ENCODE measurements around the gene RBMS3. TPM values are rescaled to one million over a fixed set of nuclear protein-coding genes. Genes with fewer than 3 reads are reported as not detected.

RBMS3 gene
- total and polyA plus RNA-seq, 2 of the 8 experiments (the other 6 are each of a cell fraction or from before 2014, with no cell fraction given), result 3.7 to 6.9 TPM

DNA sequence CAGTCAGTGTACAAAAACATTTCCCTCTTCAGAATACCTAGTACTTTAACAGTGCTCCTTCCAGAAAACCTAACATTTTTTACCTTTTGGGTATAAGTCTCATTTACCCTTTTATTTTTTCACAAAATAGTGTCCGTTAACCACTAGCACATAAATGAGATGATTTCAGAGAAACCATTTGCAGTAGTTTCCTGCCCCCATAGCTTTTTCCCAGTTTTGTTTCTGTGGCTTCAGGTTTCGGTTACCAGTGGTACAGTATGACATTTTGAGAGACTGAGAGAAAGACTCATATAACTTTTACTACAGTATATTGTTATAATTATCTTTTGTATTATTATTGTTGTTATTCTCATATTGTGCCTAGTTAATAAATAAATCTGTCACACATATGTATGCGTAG, 6.2 kb upstream of the RBMS3 start:
- Histone ChIP-seq H2AFZ (ENCODE audit: low read length) (no peak overlapping the region), H3K18ac (ENCODE audit: extremely low read depth, low read length) (no peak overlapping the region), H3K9ac (replicated peaks in 1 of 4; ENCODE audit: extremely low read depth in 1 of 4, low read depth in 3 of 4, low read length in 3 of 4) (no peak overlapping the region), H3K14ac (ENCODE audit: insufficient read length) (no peak overlapping the region), H3K4me3 (ENCODE audit: extremely low read depth in 1 of 4, insufficient read depth in 2 of 4, low read depth in 3 of 4, low read length in 4 of 4) (no peak overlapping the region), H2BK15ac (ENCODE audit: low read length) (no peak overlapping the region), H3K79me2 (ENCODE audit: control insufficient read depth in 1 of 2, insufficient read depth in 2 of 2, low read length in 2 of 2) (no peaks in the 10 kb centered on the region), H3K56ac (replicated peaks; ENCODE audit: insufficient read length, low read depth, low read length) (no peak overlapping the region), H3K23ac (ENCODE audit: insufficient read length) (no peak overlapping the region), H2AK5ac (ENCODE audit: low read depth, low read length) (no peak overlapping the region), H4K8ac (ENCODE audit: extremely low read depth, insufficient read depth, low read length) (no peak overlapping the region), H3K27me3 (replicated peaks in 1 of 4; ENCODE audit: control insufficient read depth in 3 of 4, extremely low read depth in 1 of 4, insufficient read depth in 3 of 4, low read length in 3 of 4) (no peaks in the 10 kb centered on the region), H3K9me3 (ENCODE audit: insufficient read depth in 2 of 2, low read depth in 1 of 2, low read length in 1 of 2) (no peaks in the 10 kb centered on the region), H3K27ac (ENCODE audit: low read depth, low read length) (no peak overlapping the region), H3K4ac (replicated peaks; ENCODE audit: insufficient read length, low read depth, low read length) (no peak overlapping the region), H2BK20ac (ENCODE audit: low read length) (no peak overlapping the region), H2BK120ac (replicated peaks; ENCODE audit: low read depth, low read length) (no peak overlapping the region), H3K4me1 (replicated peaks in 1 of 4; ENCODE audit: control insufficient read depth in 3 of 4, insufficient read depth in 4 of 4, low read length in 3 of 4) (peaks cover 0 to 3% (median 2%) of the 10 kb centered on the region in 4 experiments; a peak in 2 of 7 replicates), H2BK5ac (ENCODE audit: low read depth, low read length) (no peak overlapping the region), H3K23me2 (ENCODE audit: low read depth, low read length) (no peaks in the 10 kb centered on the region), H3K36me3 (ENCODE audit: control insufficient read depth in 2 of 4, insufficient read depth in 4 of 4, low read length in 3 of 4) (no peaks in the 10 kb centered on the region), H2BK12ac (ENCODE audit: low read depth, low read length) (no peak overlapping the region), H3K79me1 (ENCODE audit: low read depth, low read length) (no peaks in the 10 kb centered on the region), H4K91ac (replicated peaks; ENCODE audit: insufficient read length, low read length) (no peak overlapping the region), H3K4me2 (ENCODE audit: insufficient read depth in 1 of 2, low read depth in 2 of 2, low read length in 2 of 2) (no peak overlapping the region), H4K20me1 (replicated peaks in 1 of 2; ENCODE audit: control insufficient read depth in 1 of 2, insufficient read depth in 2 of 2, low read length in 2 of 2) (no peaks in the 10 kb centered on the region), H4K5ac (ENCODE audit: insufficient read length, low read depth, low read length) (no peak overlapping the region)
- WGBS, 2 experiments (ENCODE audit: extremely low coverage in 1 of 2, insufficient coverage in 1 of 2, insufficient read length in 1 of 2, insufficient replicate concordance in 2 of 2, low coverage in 1 of 2, low lambda C conversion rate in 2 of 2, missing lambda C conversion rate in 1 of 2), result 87% methylated on average over 3 of the region's 3 CpGs; no CpG with 5 or more reads in 1 of the 2 experiments
- FAIRE-seq (no peak), DNase-seq (ENCODE audit: low read depth in 1 of 2, low spot score in 2 of 2) (no peak)
- ChIA-PET CTCF (ENCODE audit: partially characterized antibody) (no interaction called here), POLR2A (ENCODE audit: partially characterized antibody) (no interaction called here)
- no peak for TF ChIP-seq CHD1 (IDR thresholded peaks at IDR 0.05; ENCODE audit: low read depth, low read length)
- TF ChIP-seq TBP (IDR thresholded peaks at IDR 0.05; ENCODE audit: low read depth, low read length), result no peak
- TF ChIP-seq NRF1 (IDR thresholded peaks at IDR 0.05; ENCODE audit: low read depth, low read length), result no peak
- no peak for TF ChIP-seq TAF7 (optimal IDR thresholded peaks at IDR 0.05; ENCODE audit: borderline replicate concordance, low read depth, low read length)
- TF ChIP-seq, protein P1, sequence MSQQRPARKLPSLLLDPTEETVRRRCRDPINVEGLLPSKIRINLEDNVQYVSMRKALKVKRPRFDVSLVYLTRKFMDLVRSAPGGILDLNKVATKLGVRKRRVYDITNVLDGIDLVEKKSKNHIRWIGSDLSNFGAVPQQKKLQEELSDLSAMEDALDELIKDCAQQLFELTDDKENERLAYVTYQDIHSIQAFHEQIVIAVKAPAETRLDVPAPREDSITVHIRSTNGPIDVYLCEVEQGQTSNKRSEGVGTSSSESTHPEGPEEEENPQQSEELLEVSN (IDR thresholded peaks at IDR 0.05), result no peak
- TF ChIP-seq KDM5A (IDR thresholded peaks at IDR 0.05; ENCODE audit: low read length), result no peak
- TF ChIP-seq EP300 (IDR thresholded peaks at IDR 0.05; ENCODE audit: borderline replicate concordance in 1 of 2, low read depth in 2 of 2, low read length in 2 of 2), result no peak
- TF ChIP-seq BACH1 (IDR thresholded peaks at IDR 0.05; ENCODE audit: low read length), result no peak
- no peak for TF ChIP-seq POLR2A (IDR thresholded peaks at IDR 0.05; ENCODE audit: control extremely low read depth in 1 of 2, low read depth in 2 of 2, low read length in 2 of 2)
- no peak for TF ChIP-seq KDM4A (IDR thresholded peaks at IDR 0.05; ENCODE audit: low read depth, low read length, severe bottlenecking)
- TF ChIP-seq USF2 (IDR thresholded peaks at IDR 0.05; ENCODE audit: low read length), result no peak
- TF ChIP-seq FOSL1 (IDR thresholded peaks at IDR 0.05; ENCODE audit: insufficient read depth, low read depth, low read length), result no peak
- no peak for TF ChIP-seq SIN3A (conservative IDR thresholded peaks at IDR 0.05 in 1 of 2, IDR thresholded peaks at IDR 0.05 in 1 of 2; ENCODE audit: low read depth in 1 of 2, low read length in 2 of 2)
